Mesothelial cell of epicardium (in vitro differentiated cells): ENCODE results near the gene GPR157. TPM values are rescaled to one million over a fixed set of nuclear protein-coding genes. Genes with fewer than 3 reads are reported as not detected.

Experiments
- DNase-seq, 2 experiments: peaks; one replicate each; pipeline ENCODE4 v3.0.0; 2021; ENCODE audit warnings: low spot score in 2 of 2; ENCODE audit not compliant: unreplicated experiment in 2 of 2
- H3K27ac Mint-ChIP-seq: 2 replicates; pipeline ENCODE4 v1.8.0; 2021; ENCODE audit warnings: mixed read lengths
- H3K27me3 Mint-ChIP-seq: 2 replicates; pipeline ENCODE4 v1.8.0; 2021; ENCODE audit warnings: low read depth, mixed read lengths
- H3K36me3 Mint-ChIP-seq: 2 replicates; pipeline ENCODE4 v1.8.0; 2021; ENCODE audit warnings: mixed read lengths
- H3K4me1 Mint-ChIP-seq: 2 replicates; pipeline ENCODE4 v1.8.0; 2021; ENCODE audit warnings: mixed read lengths
- H3K4me3 Mint-ChIP-seq: 2 replicates; pipeline ENCODE4 v1.8.0; 2021; ENCODE audit warnings: mild to moderate bottlenecking, moderate library complexity, mixed read lengths
- H3K9me3 Mint-ChIP-seq: 2 replicates; pipeline ENCODE4 v1.8.0; 2021; ENCODE audit warnings: mixed read lengths
- CTCF ChIP-seq: fragments of 200-600 bp; sonication (generic); IDR thresholded peaks from one replicate; pipeline ENCODE4 v1.5.0; 2021; ENCODE audit warnings: antibody characterized with exemption; ENCODE audit not compliant: unreplicated experiment
- total RNA-seq: library from RNA; stranded (reverse); gene quantifications from 3 replicates; pipeline ENCODE4 v1.2.1, GENCODE V29; 2021

GPR157 gene
- total RNA-seq, 1 donor from 2014 or later: 8.3 TPM

- Mint-ChIP-seq H3K4me1 (peaks cover 13% of the 10 kb centered on the region), H3K9me3 (no peaks in the 10 kb centered on the region), H3K27ac (no peak overlapping the region), H3K36me3 (no peaks in the 10 kb centered on the region), H3K27me3 (no peaks in the 10 kb centered on the region), H3K4me3 (no peak overlapping the region)
- no peak for DNase-seq
- TF ChIP-seq CTCF: no peak
Measured at GRCh38 chr1:9073143-9073542, 55.8 kb downstream of the GPR157 start.

GRCh38 chr1:9071554-9072235 is 57.2 kb downstream of the GPR157 start:
- TF ChIP-seq CTCF: no peak
- no peak for DNase-seq
- no peaks in the 10 kb centered on the region for H3K27me3 Mint-ChIP-seq
- H3K9me3 Mint-ChIP-seq: no peaks in the 10 kb centered on the region
- peaks cover 13% of the 10 kb centered on the region for H3K4me1 Mint-ChIP-seq
- H3K27ac Mint-ChIP-seq: no peak overlapping the region
- no peak overlapping the region for H3K4me3 Mint-ChIP-seq
- H3K36me3 Mint-ChIP-seq: no peaks in the 10 kb centered on the region

GRCh38 chr1:9070486-9070885 is 58.4 kb downstream of the GPR157 start:
- DNase-seq: no peak
- Mint-ChIP-seq H3K27me3 (no peaks in the 10 kb centered on the region), H3K4me3 (no peak overlapping the region), H3K4me1 (peaks cover 13% of the 10 kb centered on the region), H3K36me3 (no peaks in the 10 kb centered on the region), H3K9me3 (no peaks in the 10 kb centered on the region), H3K27ac (no peak overlapping the region)
- no peak for TF ChIP-seq CTCF

GRCh38 chr1:9069326-9070100 is 59.4 kb downstream of the GPR157 start, which contains the start of gene SLC2A5:
SLC2A5 (minus strand) TSS chr1:9069635; CDS start chr1:9069536, 99 bp downstream.
- H3K36me3 Mint-ChIP-seq: no peaks in the 10 kb centered on the region
- H3K4me1 Mint-ChIP-seq: peaks cover 11% of the 10 kb centered on the region
- no peaks in the 10 kb centered on the region for H3K27me3 Mint-ChIP-seq
- H3K4me3 Mint-ChIP-seq: no peak within 1 kb of the TSS
- TF ChIP-seq CTCF: no peak
- no peaks in the 10 kb centered on the region for H3K9me3 Mint-ChIP-seq
- no peak within 1 kb of the TSS for H3K27ac Mint-ChIP-seq
- no peak for DNase-seq

GRCh38 chr1:9068981-9069325 is 59.9 kb downstream of the GPR157 start:
- no peak overlapping the region for H3K4me3 Mint-ChIP-seq
- no peak overlapping the region for H3K27ac Mint-ChIP-seq
- no peaks in the 10 kb centered on the region for H3K27me3 Mint-ChIP-seq
- peaks cover 16% of the 10 kb centered on the region for H3K4me1 Mint-ChIP-seq
- no peaks in the 10 kb centered on the region for H3K9me3 Mint-ChIP-seq
- no peak for DNase-seq
- TF ChIP-seq CTCF: no peak
- H3K36me3 Mint-ChIP-seq: no peaks in the 10 kb centered on the region
